ENCODE results near the gene IRF4. TPM values are rescaled to one million over a fixed set of nuclear protein-coding genes. Genes with fewer than 3 reads are reported as not detected.

Gene IRF4
- polyA plus RNA-seq, 1 of the 3 experiments (the other 2 are of a cell fraction), result not detected

DNA sequence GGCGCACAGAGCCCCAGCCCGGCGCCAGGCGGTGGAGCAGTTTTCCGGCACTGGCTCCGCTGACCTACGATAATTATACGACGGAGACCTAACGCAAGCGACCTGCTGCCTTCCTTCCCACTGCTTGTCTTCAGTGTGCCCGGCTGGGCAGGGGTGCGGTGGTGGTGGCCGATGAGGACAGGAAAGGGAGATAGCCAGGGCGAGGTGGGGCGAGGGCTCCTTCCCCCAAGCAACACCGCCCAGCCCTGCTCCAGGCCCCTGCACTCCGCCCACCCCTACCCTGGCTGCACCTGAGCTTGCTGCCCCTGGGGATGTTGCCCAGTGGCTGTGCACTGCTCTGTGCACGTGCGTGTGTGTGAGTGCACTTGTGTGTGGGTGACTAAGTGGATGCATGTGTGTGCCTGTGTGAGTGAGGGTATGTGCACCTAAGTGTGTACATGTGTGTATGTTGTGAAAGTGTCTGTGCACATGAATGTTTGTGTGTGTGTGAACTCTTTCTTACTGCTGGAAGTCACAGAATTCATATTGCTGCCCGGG lies 42.6 kb upstream of the IRF4 start (continued):
- TF ChIP-seq, protein P1, sequence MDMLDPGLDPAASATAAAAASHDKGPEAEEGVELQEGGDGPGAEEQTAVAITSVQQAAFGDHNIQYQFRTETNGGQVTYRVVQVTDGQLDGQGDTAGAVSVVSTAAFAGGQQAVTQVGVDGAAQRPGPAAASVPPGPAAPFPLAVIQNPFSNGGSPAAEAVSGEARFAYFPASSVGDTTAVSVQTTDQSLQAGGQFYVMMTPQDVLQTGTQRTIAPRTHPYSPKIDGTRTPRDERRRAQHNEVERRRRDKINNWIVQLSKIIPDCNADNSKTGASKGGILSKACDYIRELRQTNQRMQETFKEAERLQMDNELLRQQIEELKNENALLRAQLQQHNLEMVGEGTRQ (IDR thresholded peaks at IDR 0.05; ENCODE audit: borderline replicate concordance, low read depth, low read length), result no peak

DNA sequence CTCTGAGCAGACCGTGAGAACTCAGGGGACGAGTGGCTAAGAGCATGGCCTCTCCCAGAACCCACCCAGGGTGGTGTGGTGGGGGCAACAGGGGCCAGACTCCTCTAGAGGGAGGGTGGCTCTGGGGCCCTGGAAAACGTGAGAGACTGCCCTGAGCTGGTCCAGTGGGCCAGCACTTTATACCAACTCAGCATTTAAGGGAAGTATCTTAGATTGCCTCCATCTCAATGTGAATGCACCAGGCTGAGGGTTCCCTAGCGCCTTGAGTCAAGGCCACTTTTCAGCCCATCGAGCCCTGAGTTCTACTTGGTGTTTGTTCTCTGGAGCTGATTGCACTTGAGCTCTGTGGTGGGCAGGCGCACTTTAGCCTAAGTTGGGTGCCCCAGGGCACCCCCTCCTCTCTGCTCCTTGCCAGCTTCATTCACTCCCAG lies 42.0 kb upstream of the IRF4 start:
- Histone ChIP-seq H3K36me3 (replicated peaks in 1 of 2; ENCODE audit: control insufficient read depth in 1 of 2, insufficient read depth in 2 of 2, low read length in 1 of 2) (no peaks in the 10 kb centered on the region), H4K20me1 (ENCODE audit: insufficient read depth) (no peaks in the 10 kb centered on the region), H3K4me1 (ENCODE audit: control insufficient read depth in 1 of 2, insufficient read depth in 2 of 2, low read depth in 1 of 2, low read length in 1 of 2) (peaks cover 0 to 12% of the 10 kb centered on the region in 2 experiments; a peak in 1 of 4 replicates), H3K4me3 (ENCODE audit: low read depth in 2 of 2, low read length in 1 of 2) (no peak overlapping the region), H3K79me2 (ENCODE audit: insufficient read depth) (no peaks in the 10 kb centered on the region), H3K4me2 (no peak overlapping the region), H3K9me3 (no peaks in the 10 kb centered on the region), H3K9me2 (no peaks in the 10 kb centered on the region), H3K27me3 (ENCODE audit: insufficient read depth) (peaks cover 17% of the 10 kb centered on the region; the same call in 1 of the 2 replicates), H2AFZ (ENCODE audit: low read depth) (no peak overlapping the region), H3K9ac (no peak overlapping the region), H3F3A (replicated peaks; ENCODE audit: insufficient read depth) (no peaks in the 10 kb centered on the region), H3K27ac (ENCODE audit: low read depth in 2 of 2, low read length in 1 of 2) (no peak overlapping the region)
- ChIA-PET POLR2A (no interaction called here), CTCF (interaction anchor here (0.5 to 3.6 kb wide), 2 partner anchors 11 to 128 kb away, joined by 3 to 20 read pairs; no protein-coding TSS in a partner anchor)
- TF ChIP-seq NFIC (IDR thresholded peaks at IDR 0.05; ENCODE audit: borderline replicate concordance) (no peak), RFX5 (IDR thresholded peaks at IDR 0.05; ENCODE audit: low read length) (no peak), FOSL2 (IDR thresholded peaks at IDR 0.05; ENCODE audit: borderline replicate concordance, low read depth) (no peak), NRF1 (IDR thresholded peaks at IDR 0.05; ENCODE audit: low read depth, low read length) (no peak), TAF1 (IDR thresholded peaks at IDR 0.05; ENCODE audit: borderline replicate concordance, low read depth, low read length) (no peak), JUND (IDR thresholded peaks at IDR 0.05) (no peak), EZH2phosphoT487 (IDR thresholded peaks at IDR 0.05; ENCODE audit: borderline replicate concordance, low read depth) (no peak), MEF2A (IDR thresholded peaks at IDR 0.05; ENCODE audit: borderline replicate concordance, low read depth) (no peak), TCF12 (IDR thresholded peaks at IDR 0.05) (no peak), RAD21 (IDR thresholded peaks at IDR 0.05; ENCODE audit: low read length) (no peak)
- TF ChIP-seq, protein P2, sequence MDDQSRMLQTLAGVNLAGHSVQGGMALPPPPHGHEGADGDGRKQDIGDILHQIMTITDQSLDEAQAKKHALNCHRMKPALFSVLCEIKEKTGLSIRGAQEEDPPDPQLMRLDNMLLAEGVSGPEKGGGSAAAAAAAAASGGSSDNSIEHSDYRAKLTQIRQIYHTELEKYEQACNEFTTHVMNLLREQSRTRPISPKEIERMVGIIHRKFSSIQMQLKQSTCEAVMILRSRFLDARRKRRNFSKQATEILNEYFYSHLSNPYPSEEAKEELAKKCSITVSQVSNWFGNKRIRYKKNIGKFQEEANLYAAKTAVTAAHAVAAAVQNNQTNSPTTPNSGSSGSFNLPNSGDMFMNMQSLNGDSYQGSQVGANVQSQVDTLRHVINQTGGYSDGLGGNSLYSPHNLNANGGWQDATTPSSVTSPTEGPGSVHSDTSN (IDR thresholded peaks at IDR 0.05), result no peak
- TF ChIP-seq, protein P3, sequence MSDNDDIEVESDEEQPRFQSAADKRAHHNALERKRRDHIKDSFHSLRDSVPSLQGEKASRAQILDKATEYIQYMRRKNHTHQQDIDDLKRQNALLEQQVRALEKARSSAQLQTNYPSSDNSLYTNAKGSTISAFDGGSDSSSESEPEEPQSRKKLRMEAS (IDR thresholded peaks at IDR 0.05; ENCODE audit: low read depth), result no peak
- 57% methylated on average over 6 of the region's 6 CpGs for WGBS (ENCODE audit: low lambda C conversion rate)
- no peak for DNase-seq

DNA sequence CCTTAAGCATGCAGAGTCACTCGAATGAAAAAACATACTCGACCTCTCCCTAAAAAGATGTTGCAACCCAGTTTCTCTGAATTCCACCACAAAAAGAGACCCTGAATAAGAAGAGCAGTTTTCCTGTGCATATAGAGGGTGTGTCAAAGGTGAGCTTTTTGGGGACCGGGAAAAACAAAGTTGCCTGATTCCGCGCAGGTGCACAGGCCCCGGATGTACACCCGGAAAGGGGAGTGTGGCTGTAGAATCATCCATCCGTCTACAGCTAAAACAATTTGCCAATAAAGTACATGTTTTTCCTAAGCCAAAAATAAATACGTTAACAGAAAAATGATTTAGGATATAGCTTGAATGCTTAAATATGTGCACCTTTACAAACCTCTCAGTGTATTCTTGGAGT lies 41.2 kb upstream of the IRF4 start:
- H4K20me1 ChIP-seq (ENCODE audit: insufficient read depth), result no peaks in the 10 kb centered on the region
- H3K9me3 ChIP-seq, result no peaks in the 10 kb centered on the region
- H3K79me2 ChIP-seq (ENCODE audit: insufficient read depth), result no peaks in the 10 kb centered on the region
- TF ChIP-seq GABPA (IDR thresholded peaks at IDR 0.05; ENCODE audit: low read depth) (no peak), EZH2phosphoT487 (IDR thresholded peaks at IDR 0.05; ENCODE audit: borderline replicate concordance, low read depth) (no peak), RCOR1 (IDR thresholded peaks at IDR 0.05; ENCODE audit: low read length) (no peak)
- ChIA-PET POLR2A (no interaction called here), CTCF (interaction anchor here (3.6 kb wide), 1 partner anchor 11 kb away, joined by 20 read pairs; no protein-coding TSS in a partner anchor)
- peaks cover 23% of the 10 kb centered on the region; the same call in 1 of the 2 replicates for H3K27me3 ChIP-seq (ENCODE audit: insufficient read depth)
- H2AFZ ChIP-seq (ENCODE audit: low read depth), result no peak overlapping the region
- no peaks in the 10 kb centered on the region for H3K36me3 ChIP-seq (replicated peaks in 1 of 2; ENCODE audit: control insufficient read depth in 1 of 2, insufficient read depth in 2 of 2, low read length in 1 of 2)
- no peaks in the 10 kb centered on the region for H3K9me2 ChIP-seq
- no peak overlapping the region for H3K4me2 ChIP-seq
- no peak for DNase-seq
- 60% methylated on average over 9 of the region's 9 CpGs for WGBS (ENCODE audit: low lambda C conversion rate)
- H3K4me1 ChIP-seq (ENCODE audit: control insufficient read depth in 1 of 2, insufficient read depth in 2 of 2, low read depth in 1 of 2, low read length in 1 of 2), result peaks cover 0 to 9% of the 10 kb centered on the region in 2 experiments; a peak in 1 of 4 replicates
- no peak overlapping the region for H3K27ac ChIP-seq (ENCODE audit: low read depth in 2 of 2, low read length in 1 of 2)
- no peak overlapping the region for H3K4me3 ChIP-seq (ENCODE audit: low read depth in 2 of 2, low read length in 1 of 2)
- no peak overlapping the region for H3K9ac ChIP-seq
- no peaks in the 10 kb centered on the region for H3F3A ChIP-seq (replicated peaks; ENCODE audit: insufficient read depth)

Measured in SK-N-SH (cell line).